GM19043 (cell line): ENCODE data around the gene OR12D2.
"Not testable (repeated sequence)": the region's sequence is repeated elsewhere in the genome, so short reads cannot be mapped to it uniquely, and the experiment has no call there.

Experiments
- ATAC-seq: cut with Tn5 transposase; IDR thresholded peaks from one replicate; pipeline ENCODE4 v1.9.1; 2021; ENCODE audit warnings: low read depth; ENCODE audit not compliant: unreplicated experiment

The OR12D2 gene

GRCh38 chr6:29395331-29395730 lies at the start of gene OR12D2:
OR12D2 (plus strand) TSS chr6:29395631; CDS start chr6:29396700, 1,069 bp downstream.
- ATAC-seq = no peak

- ATAC-seq = not testable (repeated sequence)
Observed at GRCh38 chr6:29349348-29349747, 46.1 kb upstream of the OR12D2 start.

- no peak for ATAC-seq
Observed at GRCh38 chr6:29354980-29355379, 40.5 kb upstream of the OR12D2 start.

GRCh38 chr6:29355603-29356002 lies 39.8 kb upstream of the OR12D2 start:
- ATAC-seq = no peak

GRCh38 chr6:29368765-29369164 lies 26.7 kb upstream of the OR12D2 start, which contains the start of gene OR5V1:
OR5V1 (minus strand) TSS chr6:29368865; CDS start chr6:29356195, 12,670 bp downstream.
- ATAC-seq = no peak

- no peak for ATAC-seq
Observed at GRCh38 chr6:29375191-29375590, 20.2 kb upstream of the OR12D2 start, which contains the start of gene OR12D3. OR12D3 (minus strand) TSS chr6:29375291; CDS start chr6:29375287, 4 bp downstream.

GRCh38 chr6:29376003-29376402 lies 19.4 kb upstream of the OR12D2 start:
- no peak for ATAC-seq

- no peak for ATAC-seq
Observed at GRCh38 chr6:29388533-29388932, 6.9 kb upstream of the OR12D2 start.

GRCh38 chr6:29399525-29399924 lies 4.1 kb downstream of the OR12D2 start:
- no peak for ATAC-seq

GRCh38 chr6:29403801-29404200 lies 8.4 kb downstream of the OR12D2 start:
- no peak for ATAC-seq

- ATAC-seq = no peak
Observed at GRCh38 chr6:29414588-29414987, 19.2 kb downstream of the OR12D2 start, which contains the start of gene OR12D1. OR12D1 (plus strand) TSS chr6:29414928.

- no peak for ATAC-seq
Observed at GRCh38 chr6:29419516-29419915, 24.1 kb downstream of the OR12D2 start.

- no peak for ATAC-seq
Observed at GRCh38 chr6:29424168-29424567, 28.7 kb downstream of the OR12D2 start.

- no peak for ATAC-seq
Observed at GRCh38 chr6:29424575-29424974, 29.1 kb downstream of the OR12D2 start.

- ATAC-seq = no peak
Observed at GRCh38 chr6:29425075-29425474, 29.6 kb downstream of the OR12D2 start.

- ATAC-seq = no peak
Observed at GRCh38 chr6:29426654-29427053, 31.2 kb downstream of the OR12D2 start.

- not testable (repeated sequence) for ATAC-seq
Observed at GRCh38 chr6:29436730-29437129, 41.3 kb downstream of the OR12D2 start.

- no peak for ATAC-seq
Observed at GRCh38 chr6:29439006-29439405, 43.6 kb downstream of the OR12D2 start, which contains the start of gene OR10C1. OR10C1 (plus strand) TSS chr6:29439306; CDS start chr6:29440016, 710 bp downstream.

GRCh38 chr6:29442719-29443118 lies 47.3 kb downstream of the OR12D2 start:
- no peak for ATAC-seq

GRCh38 chr6:29444031-29444430 lies 48.6 kb downstream of the OR12D2 start:
- not testable (repeated sequence) for ATAC-seq
